H1 (cell line): ENCODE data around the gene PLXDC2. TPM values are rescaled to one million over a fixed set of nuclear protein-coding genes. Genes with fewer than 3 reads are reported as not detected.

ENCODE experiments used
- CTCF ChIA-PET: fragments of 300-600 bp; sonication (Branson Sonifier 250); formaldehyde crosslinking; loops from one replicate; lab custom pipeline; 2021; ENCODE audit not compliant: partially characterized antibody; lab: Charles Lee
- POLR2A ChIA-PET: fragments of 300-600 bp; sonication (Branson Sonifier 250); formaldehyde crosslinking; loops from one replicate; lab custom pipeline; 2021; ENCODE audit warnings: inconsistent platforms; ENCODE audit not compliant: partially characterized antibody; lab: Charles Lee
- DNase-seq, 2 experiments: peaks; one replicate each; pipeline versions ENCODE4 v3.0.0 to v3.0.0-alpha.2; 2010 to 2022; ENCODE audit warnings: low spot score in 2 of 2, low read depth in 1 of 2, mixed read lengths in 1 of 2
- FAIRE-seq: peaks from 2 replicates; lab custom pipeline; 2011; peaks lifted over from hg19 to GRCh38; lab: Jason Lieb, UNC
- H2AFZ ChIP-seq: 2 replicates; pipeline ENCODE4 v1.8.1; 2012; ENCODE audit warnings: low read length, inconsistent platforms
- H2AK5ac ChIP-seq: 2 replicates; pipeline ENCODE4 v1.6.1; 2013; ENCODE audit warnings: low read depth, low read length
- H2BK120ac ChIP-seq: replicated peaks from 2 replicates; pipeline ENCODE3; 2013; ENCODE audit warnings: low read depth, low read length, inconsistent platforms
- H2BK12ac ChIP-seq: 2 replicates; pipeline ENCODE4 v1.6.1; 2013; ENCODE audit warnings: low read depth, low read length
- H2BK15ac ChIP-seq: 2 replicates; pipeline ENCODE4 v1.6.1; 2013; ENCODE audit warnings: low read length
- H2BK20ac ChIP-seq: 2 replicates; pipeline ENCODE4 v1.6.1; 2013; ENCODE audit warnings: low read length
- H2BK5ac ChIP-seq: 2 replicates; pipeline ENCODE4 v1.6.1; 2013; ENCODE audit warnings: low read depth, low read length
- H3K14ac ChIP-seq: 2 replicates; pipeline ENCODE4 v1.6.1; 2013; ENCODE audit warnings: inconsistent platforms; ENCODE audit not compliant: insufficient read length
- H3K18ac ChIP-seq: 2 replicates; pipeline ENCODE4 v1.6.1; 2013; ENCODE audit warnings: low read length; ENCODE audit errors: extremely low read depth
- H3K23ac ChIP-seq: 2 replicates; pipeline ENCODE4 v1.6.1; 2013; ENCODE audit warnings: inconsistent platforms; ENCODE audit not compliant: insufficient read length
- H3K23me2 ChIP-seq: 2 replicates; pipeline ENCODE4 v1.6.1; 2013; ENCODE audit warnings: low read depth, low read length
- H3K27ac ChIP-seq: 2 replicates; pipeline ENCODE4 v1.6.1; 2011; ENCODE audit warnings: low read depth, low read length, inconsistent platforms
- H3K27me3 ChIP-seq, 4 experiments: replicated peaks in 1 of 4; 1 replicate in 1 of 4; 2 replicates in 3 of 4; pipeline versions ENCODE4 v1.6.1 to v1.8.1; 2011 to 2013; ENCODE audit warnings: low read length in 3 of 4, mild to moderate bottlenecking in 3 of 4, inconsistent platforms in 2 of 4, mixed read lengths in 2 of 4, moderate library complexity in 1 of 4; ENCODE audit not compliant: control insufficient read depth in 3 of 4, insufficient read depth in 3 of 4; ENCODE audit errors: extremely low read depth in 1 of 4
- H3K36me3 ChIP-seq, 4 experiments: 2 replicates each; pipeline versions ENCODE4 v1.6.1 to v1.8.1; 2011 to 2013; ENCODE audit warnings: mild to moderate bottlenecking in 4 of 4, low read length in 3 of 4, moderate library complexity in 2 of 4, control low read depth in 1 of 4, inconsistent platforms in 1 of 4; ENCODE audit not compliant: insufficient read depth in 4 of 4, control insufficient read depth in 2 of 4
- H3K4ac ChIP-seq: replicated peaks from 2 replicates; pipeline ENCODE3; 2013; ENCODE audit warnings: low read length, low read depth, mixed read lengths, inconsistent platforms; ENCODE audit not compliant: insufficient read length
- H3K4me1 ChIP-seq, 4 experiments: replicated peaks in 1 of 4; 1 replicate in 1 of 4; 2 replicates in 3 of 4; pipeline versions ENCODE4 v1.6.1 to v1.8.1; 2011 to 2013; ENCODE audit warnings: low read length in 3 of 4, inconsistent platforms in 2 of 4, mixed read lengths in 1 of 4; ENCODE audit not compliant: insufficient read depth in 4 of 4, control insufficient read depth in 3 of 4
- H3K4me2 ChIP-seq, 2 experiments: 2 replicates each; pipeline versions ENCODE4 v1.6.1 to v1.8.1; 2011 to 2013; ENCODE audit warnings: low read depth in 2 of 2, low read length in 2 of 2, control low read depth in 1 of 2, inconsistent platforms in 1 of 2, mild to moderate bottlenecking in 1 of 2; ENCODE audit not compliant: insufficient read depth in 1 of 2
- H3K4me3 ChIP-seq, 4 experiments: fragments of 200-600, 300-600 bp in 1 of 4; sonication (generic), shearing (Covaris generic), sonication (Bioruptor Twin) in 1 of 4; 2 replicates each; pipeline versions ENCODE4 v1.5.1 to v1.8.1; 2011 to 2016; ENCODE audit warnings: low read length in 4 of 4, low read depth in 3 of 4, control low read depth in 2 of 4, inconsistent platforms in 2 of 4, mild to moderate bottlenecking in 2 of 4, mixed read lengths in 1 of 4, moderate library complexity in 1 of 4; ENCODE audit not compliant: insufficient read depth in 2 of 4; ENCODE audit errors: extremely low read depth in 1 of 4
- H3K56ac ChIP-seq: replicated peaks from 2 replicates; pipeline ENCODE3; 2013; ENCODE audit warnings: low read depth, mild to moderate bottlenecking, mixed read lengths, low read length, inconsistent platforms; ENCODE audit not compliant: insufficient read length
- H3K79me1 ChIP-seq: 2 replicates; pipeline ENCODE4 v1.6.1; 2013; ENCODE audit warnings: low read depth, low read length, control low read depth
- H3K79me2 ChIP-seq, 2 experiments: 2 replicates each; pipeline versions ENCODE4 v1.6.1 to v1.8.1; 2012 to 2013; ENCODE audit warnings: low read length in 2 of 2, mild to moderate bottlenecking in 2 of 2, inconsistent platforms in 1 of 2; ENCODE audit not compliant: insufficient read depth in 2 of 2, control insufficient read depth in 1 of 2
- H3K9ac ChIP-seq, 4 experiments: replicated peaks in 1 of 4; 1 replicate in 1 of 4; 2 replicates in 3 of 4; pipeline versions ENCODE4 v1.6.1 to v1.8.1; 2011 to 2013; ENCODE audit warnings: low read depth in 3 of 4, low read length in 3 of 4, control low read depth in 2 of 4, mild to moderate bottlenecking in 2 of 4, moderate library complexity in 2 of 4, inconsistent platforms in 1 of 4; ENCODE audit errors: extremely low read depth in 1 of 4
- H3K9me3 ChIP-seq, 2 experiments: 2 replicates each; pipeline versions ENCODE4 v1.6.1 to v1.8.1; 2012 to 2013; ENCODE audit warnings: mild to moderate bottlenecking in 2 of 2, moderate library complexity in 2 of 2, control low read depth in 1 of 2, inconsistent platforms in 1 of 2, low read depth in 1 of 2, low read length in 1 of 2, mixed read lengths in 1 of 2; ENCODE audit not compliant: insufficient read depth in 2 of 2
- H4K20me1 ChIP-seq, 2 experiments: replicated peaks in 1 of 2; 2 replicates each; pipeline versions ENCODE3 to v1.8.1; 2011 to 2013; ENCODE audit warnings: inconsistent platforms in 2 of 2, low read length in 2 of 2, mild to moderate bottlenecking in 1 of 2; ENCODE audit not compliant: insufficient read depth in 2 of 2, control insufficient read depth in 1 of 2
- H4K5ac ChIP-seq: 2 replicates; pipeline ENCODE4 v1.6.1; 2013; ENCODE audit warnings: low read length, low read depth, mixed read lengths, inconsistent platforms; ENCODE audit not compliant: insufficient read length
- H4K8ac ChIP-seq: 2 replicates; pipeline ENCODE4 v1.8.0; 2013; ENCODE audit warnings: mild to moderate bottlenecking, moderate library complexity, low read length, inconsistent platforms; ENCODE audit not compliant: insufficient read depth; ENCODE audit errors: extremely low read depth
- H4K91ac ChIP-seq: replicated peaks from 2 replicates; pipeline ENCODE3; 2013; ENCODE audit warnings: low read length, mixed read lengths, inconsistent platforms; ENCODE audit not compliant: insufficient read length
- BACH1 ChIP-seq: IDR thresholded peaks from 2 replicates; pipeline ENCODE4 v1.6.1; 2012; ENCODE audit warnings: low read length, improper control_type of control experiment
- CBX5 ChIP-seq: fragments of 300-800, 300-1000 bp; sonication (generic); IDR thresholded peaks from 2 replicates; pipeline ENCODE4 v1.7.1; 2016; ENCODE audit warnings: antibody characterized with exemption, low read length, low read depth
- FOSL1 ChIP-seq: IDR thresholded peaks from 2 replicates; pipeline ENCODE4 v1.6.1; 2011; ENCODE audit warnings: mild to moderate bottlenecking, low read depth, low read length, moderate library complexity; ENCODE audit not compliant: insufficient read depth
- HDAC2 ChIP-seq, 2 experiments: fragments of 300-600 bp in 1 of 2; sonication (generic) in 1 of 2; IDR thresholded peaks; 2 replicates each; pipeline ENCODE4 v1.6.1; 2011 to 2012; ENCODE audit warnings: low read depth in 2 of 2, low read length in 2 of 2, mild to moderate bottlenecking in 2 of 2, moderate library complexity in 2 of 2, borderline replicate concordance in 1 of 2, inconsistent platforms in 1 of 2
- JUN ChIP-seq: IDR thresholded peaks from 2 replicates; pipeline ENCODE4 v1.6.1; 2011; ENCODE audit warnings: low read depth, mild to moderate bottlenecking, improper control_type of control experiment, low read length
- JUND ChIP-seq: IDR thresholded peaks from 2 replicates; pipeline ENCODE4 v1.6.1; 2011; ENCODE audit warnings: mild to moderate bottlenecking, improper control_type of control experiment, low read length
- KDM1A ChIP-seq: fragments of 200-600, 300-600 bp; sonication (generic); IDR thresholded peaks from 2 replicates; pipeline ENCODE4 v1.7.1; 2016; ENCODE audit warnings: mild to moderate bottlenecking, low read length, borderline replicate concordance
- KDM4A ChIP-seq: IDR thresholded peaks from one replicate; pipeline ENCODE4 v1.7.1; 2012; ENCODE audit warnings: low read depth, mild to moderate bottlenecking, moderate library complexity, low read length, inconsistent platforms; ENCODE audit not compliant: severe bottlenecking
- POLR2AphosphoS5 ChIP-seq: IDR thresholded peaks from 2 replicates; pipeline ENCODE4 v1.6.1; 2011; ENCODE audit warnings: low read depth, low read length
- SAP30 ChIP-seq: fragments of 300-600 bp; sonication (generic); IDR thresholded peaks from 2 replicates; pipeline ENCODE4 v1.7.1; 2012; ENCODE audit warnings: low read length, moderate library complexity, mild to moderate bottlenecking, inconsistent platforms; ENCODE audit not compliant: insufficient read depth, insufficient replicate concordance
- SP1 ChIP-seq: IDR thresholded peaks from 2 replicates; pipeline ENCODE4 v1.6.1; 2011; ENCODE audit warnings: low read depth, low read length
- SUZ12 ChIP-seq: fragments of 200-600 bp; sonication (generic); IDR thresholded peaks from 2 replicates; pipeline ENCODE4 v1.6.1; 2012; ENCODE audit warnings: mild to moderate bottlenecking, inconsistent platforms, low read length, moderate library complexity, mixed read lengths
- TEAD4 ChIP-seq: IDR thresholded peaks from 2 replicates; pipeline ENCODE4 v1.6.1; 2012; ENCODE audit warnings: low read depth, low read length, inconsistent platforms, mixed read lengths
- polyA plus RNA-seq, 7 experiments: library from polyadenylated mRNA; depleted of rRNA in 3 of 7; stranded (reverse) in 5 of 7; unstranded in 2 of 7; fragments of >200 nt in 5 of 7; fragments of 200-250 nt in 2 of 7; gene quantifications; 1 replicate in 5 of 7; 2 replicates in 1 of 7; 4 replicates in 1 of 7; pipeline versions ENCODE4 v1.2.1 to v1.2.3, GENCODE V29; 2011 to 2013; ENCODE audit warnings: missing spikeins in 2 of 7, mixed read lengths in 2 of 7
- total RNA-seq: library from RNA; stranded (reverse); fragmentation: NEBNext Ultra II Directional; extraction: Animal tissue kit (Norgen Biotek cat#: 25700); gene quantifications from 2 replicates; pipeline ENCODE4 v1.2.1, GENCODE V29; 2021

Gene PLXDC2
- total and polyA plus RNA-seq, 2 of the 8 experiments (the other 6 are each of a cell fraction or from before 2014, with no cell fraction given) = 23.0 to 40.5 TPM

GRCh38 chr10:19913987-19914386, 97.8 kb downstream of the PLXDC2 start:
- TF ChIP-seq HDAC2 (IDR thresholded peaks at IDR 0.05; ENCODE audit: borderline replicate concordance in 1 of 2, low read depth in 2 of 2, low read length in 2 of 2) (no peak), FOSL1 (no peak), KDM1A (no peak), BACH1 (no peak), POLR2AphosphoS5 (no peak), KDM4A (no peak), CBX5 (no peak), SP1 (no peak), SAP30 (no peak), TEAD4 (no peak), JUND (no peak), SUZ12 (no peak), JUN (no peak)
- H4K20me1 ChIP-seq = no peaks in the 10 kb centered on the region
- no peak overlapping the region for H4K8ac ChIP-seq
- no peak overlapping the region for H3K4ac ChIP-seq
- no peak overlapping the region for H2BK120ac ChIP-seq
- no peak overlapping the region for H2BK15ac ChIP-seq
- no peak overlapping the region for H2BK20ac ChIP-seq
- peaks cover 0 to 8% (median 7%) of the 10 kb centered on the region in 4 experiments; a peak in 5 of 7 replicates for H3K4me1 ChIP-seq
- no peak overlapping the region for H3K4me2 ChIP-seq
- ChIA-PET POLR2A (no interaction called here), CTCF (no interaction called here)
- DNase-seq (no peak), FAIRE-seq (no peak)
- H3K14ac ChIP-seq = no peak overlapping the region
- no peak overlapping the region for H2AFZ ChIP-seq
- H3K9ac ChIP-seq = no peak overlapping the region
- H2AK5ac ChIP-seq = no peak overlapping the region
- no peak overlapping the region for H2BK12ac ChIP-seq
- H3K79me1 ChIP-seq = no peaks in the 10 kb centered on the region
- no peak overlapping the region for H2BK5ac ChIP-seq
- H3K56ac ChIP-seq = no peak overlapping the region
- no peaks in the 10 kb centered on the region for H3K9me3 ChIP-seq
- H3K23me2 ChIP-seq = no peaks in the 10 kb centered on the region
- H3K4me3 ChIP-seq = no peak overlapping the region
- peaks cover 0 to 49% of the 10 kb centered on the region in 2 experiments; a peak in 2 of 4 replicates for H3K79me2 ChIP-seq
- no peak overlapping the region for H4K5ac ChIP-seq
- H3K36me3 ChIP-seq = no peaks in the 10 kb centered on the region
- H3K27me3 ChIP-seq = no peaks in the 10 kb centered on the region
- no peak overlapping the region for H4K91ac ChIP-seq
- no peak overlapping the region for H3K23ac ChIP-seq
- no peak overlapping the region for H3K27ac ChIP-seq
- H3K18ac ChIP-seq = no peak overlapping the region
